WTC11 (cell line): Measurements from ENCODE around the gene CDH22. TPM values are rescaled to one million over a fixed set of nuclear protein-coding genes. Genes with fewer than 3 reads are reported as not detected.

Experiments
- ATAC-seq: fragments of 200-7000 bp; cut with Tn5 transposase; 2 replicates; pipeline ENCODE4 v1.10.0; 2021; ENCODE audit warnings: mild to moderate bottlenecking, moderate library complexity
- CTCF ChIA-PET: fragments of 300-600 bp; sonication (Branson Sonifier 250); formaldehyde crosslinking; loops from one replicate; lab custom pipeline; 2021; ENCODE audit warnings: antibody characterized with exemption; lab: Charles Lee
- POLR2A ChIA-PET: fragments of 350-600 bp; sonication (Branson Sonifier 250); formaldehyde crosslinking; loops from one replicate; lab custom pipeline; 2021; ENCODE audit warnings: antibody characterized with exemption; lab: Charles Lee
- DNase-seq: peaks from one replicate; pipeline ENCODE4 v3.0.0; 2021; ENCODE audit warnings: low spot score
- H3K27ac Mint-ChIP-seq: 2 replicates; pipeline ENCODE4 v1.8.0; 2021; ENCODE audit warnings: mixed read lengths
- H3K27me3 Mint-ChIP-seq: 2 replicates; pipeline ENCODE4 v1.8.0; 2021; ENCODE audit warnings: low read depth, mild to moderate bottlenecking, moderate library complexity, mixed read lengths
- H3K36me3 Mint-ChIP-seq: 2 replicates; pipeline ENCODE4 v1.8.0; 2021; ENCODE audit warnings: mixed read lengths
- H3K4me1 Mint-ChIP-seq: 2 replicates; pipeline ENCODE4 v1.8.0; 2022; ENCODE audit warnings: mixed read lengths
- H3K4me3 Mint-ChIP-seq: 2 replicates; pipeline ENCODE4 v1.8.0; 2021; ENCODE audit warnings: mild to moderate bottlenecking, moderate library complexity, mixed read lengths
- H3K9me3 Mint-ChIP-seq: 2 replicates; pipeline ENCODE4 v1.8.0; 2021; ENCODE audit warnings: mixed read lengths
- ELF4 ChIP-seq: sonication (generic); formaldehyde crosslinking; IDR thresholded peaks from 2 replicates; pipeline ENCODE4 v1.8.1; 2022; ENCODE audit warnings: low read depth, mild to moderate bottlenecking, moderate library complexity, missing genetic modification reagents
- IRF2 ChIP-seq: sonication (generic); formaldehyde crosslinking; IDR thresholded peaks from 2 replicates; pipeline ENCODE4 v1.8.0; 2022; ENCODE audit warnings: low read depth, missing genetic modification reagents, borderline replicate concordance
- JUN ChIP-seq: sonication (generic); formaldehyde crosslinking; IDR thresholded peaks from 2 replicates; pipeline ENCODE4 v1.8.0; 2023; ENCODE audit warnings: mild to moderate bottlenecking, missing genetic modification reagents
- NFYB ChIP-seq: sonication (generic); formaldehyde crosslinking; conservative IDR thresholded peaks from 2 replicates; pipeline ENCODE4 v1.8.0; 2022; ENCODE audit warnings: low read depth, missing genetic modification reagents
- NR1H2 ChIP-seq: sonication (generic); formaldehyde crosslinking; IDR thresholded peaks from 2 replicates; pipeline ENCODE4 v1.9.0; 2021; ENCODE audit warnings: mild to moderate bottlenecking, moderate library complexity, missing genetic modification reagents
- NR2C2 ChIP-seq: sonication (generic); formaldehyde crosslinking; IDR thresholded peaks from 2 replicates; pipeline ENCODE4 v1.8.0; 2022; ENCODE audit warnings: mild to moderate bottlenecking, missing genetic modification reagents
- RORB ChIP-seq: fragments of 250-450 bp; sonication (Bioruptor Pico); IDR thresholded peaks from 2 replicates; pipeline ENCODE4 v1.9.0; 2021; ENCODE audit warnings: mild to moderate bottlenecking
- SMAD4 ChIP-seq: sonication (generic); formaldehyde crosslinking; IDR thresholded peaks from 2 replicates; pipeline ENCODE4 v1.8.0; 2022; ENCODE audit warnings: mild to moderate bottlenecking, missing genetic modification reagents
- SP1 ChIP-seq: sonication (generic); formaldehyde crosslinking; conservative IDR thresholded peaks from 2 replicates; pipeline ENCODE4 v1.8.1; 2022; ENCODE audit warnings: missing genetic modification reagents
- TCF7 ChIP-seq: sonication (generic); formaldehyde crosslinking; IDR thresholded peaks from 2 replicates; pipeline ENCODE4 v1.8.0; 2022; ENCODE audit warnings: mild to moderate bottlenecking, low read depth, missing genetic modification reagents, moderate library complexity
- TEAD4 ChIP-seq: sonication (generic); formaldehyde crosslinking; IDR thresholded peaks from 2 replicates; pipeline ENCODE4 v1.8.0; 2022; ENCODE audit warnings: mild to moderate bottlenecking, missing genetic modification reagents
- ZNF121 ChIP-seq: sonication (generic); formaldehyde crosslinking; IDR thresholded peaks from 2 replicates; pipeline ENCODE4 v1.8.0; 2023; ENCODE audit warnings: missing genetic modification reagents
- total RNA-seq: library from RNA; stranded (reverse); gene quantifications from 3 replicates; pipeline ENCODE4 v1.2.3, GENCODE V29; 2021
- TF ChIP-seq, protein P1 (sequence below): fragments of 250-450 bp; sonication (Bioruptor Pico); IDR thresholded peaks from 2 replicates; pipeline ENCODE4 v1.9.0; 2021; ENCODE audit warnings: moderate library complexity, mild to moderate bottlenecking, inconsistent platforms, borderline replicate concordance
- TF ChIP-seq, protein P2 (sequence below): fragments of 250-450 bp; sonication (Bioruptor Pico); IDR thresholded peaks from 2 replicates; pipeline ENCODE4 v1.9.0; 2021; ENCODE audit warnings: mild to moderate bottlenecking
- TF ChIP-seq, protein P3 (sequence below): sonication (generic); formaldehyde crosslinking; IDR thresholded peaks from 2 replicates; pipeline ENCODE4 v1.8.0; 2022; ENCODE audit warnings: missing genetic modification reagents
- TF ChIP-seq, protein P4 (sequence below): fragments of 250-450 bp; sonication (Bioruptor Pico); conservative IDR thresholded peaks from 2 replicates; pipeline ENCODE4 v1.9.0; 2021; ENCODE audit warnings: mild to moderate bottlenecking
- TF ChIP-seq, protein P5 (sequence below): sonication (generic); formaldehyde crosslinking; IDR thresholded peaks from 2 replicates; pipeline ENCODE4 v1.8.0; 2022; ENCODE audit warnings: mild to moderate bottlenecking, missing genetic modification reagents

Gene CDH22
- total RNA-seq, 1 experiment from 2014 or later: 0.13 TPM

DNA sequence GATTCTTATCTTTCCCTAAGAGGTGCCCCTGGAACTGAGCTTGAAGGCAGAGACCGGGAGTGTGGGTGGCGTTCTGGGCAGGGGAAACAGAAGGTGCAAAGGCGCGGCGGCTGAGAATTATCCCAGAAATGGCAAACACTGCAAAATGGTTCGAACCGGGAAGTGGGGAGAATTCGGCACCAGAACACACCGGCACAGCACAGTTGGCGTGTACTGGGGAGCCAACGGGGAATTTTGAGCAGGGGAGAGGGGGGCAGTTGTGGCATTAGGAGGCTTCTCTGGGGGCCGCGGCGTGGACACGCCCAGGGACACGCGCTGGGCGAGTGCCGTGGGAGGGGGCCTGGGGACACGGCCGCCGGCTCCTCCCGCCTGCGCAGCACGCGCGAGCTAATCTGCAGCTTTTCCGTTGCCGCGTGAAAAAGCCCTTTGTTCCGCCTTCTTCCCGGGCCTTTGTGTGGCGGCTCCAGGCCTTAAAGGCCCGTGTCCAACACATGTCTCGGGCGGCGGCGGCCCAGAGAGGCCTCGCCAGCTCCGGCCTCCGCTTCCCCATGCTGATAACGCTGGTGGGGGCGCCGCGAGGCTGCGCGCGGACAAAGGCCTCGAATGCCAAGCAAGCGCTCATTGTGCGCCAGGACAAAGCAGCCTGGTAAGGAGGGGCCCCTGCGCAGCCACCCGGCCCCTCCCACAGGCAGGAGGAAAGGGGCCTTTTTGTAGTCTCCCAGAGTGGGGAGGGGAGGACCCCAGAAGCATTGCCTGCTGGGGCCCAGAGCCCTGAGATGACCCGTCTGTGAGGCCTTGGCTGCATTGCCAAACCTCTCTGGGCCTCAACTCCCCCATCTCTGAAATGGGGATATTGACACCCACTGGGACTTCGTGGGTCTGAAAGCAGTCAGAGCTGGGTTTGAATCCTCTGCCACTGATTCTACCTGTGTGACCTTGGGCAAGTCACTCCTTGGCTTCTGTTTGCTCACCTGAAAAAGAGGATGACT is 107.4 kb downstream of the CDH22 start:
- Mint-ChIP-seq H3K27me3 (peaks cover 8% of the 10 kb centered on the region; the same call in 1 of the 2 replicates), H3K4me3 (no peak overlapping the region), H3K4me1 (peaks cover 36% of the 10 kb centered on the region), H3K9me3 (no peaks in the 10 kb centered on the region), H3K36me3 (no peaks in the 10 kb centered on the region), H3K27ac (no peak overlapping the region)
- peak; percentile 66 for TF ChIP-seq ZNF121 (CRISPR knock-in tag)
- TF ChIP-seq NFYB (CRISPR knock-in tag): no peak
- ChIA-PET POLR2A (no interaction called here), CTCF (interaction anchor here (1.1 to 4.7 kb wide), 3 partner anchors 26 to 189 kb away, joined by 3 to 22 read pairs (median 3); no protein-coding TSS in a partner anchor)
- no peak for ATAC-seq
- no peak for DNase-seq

DNA sequence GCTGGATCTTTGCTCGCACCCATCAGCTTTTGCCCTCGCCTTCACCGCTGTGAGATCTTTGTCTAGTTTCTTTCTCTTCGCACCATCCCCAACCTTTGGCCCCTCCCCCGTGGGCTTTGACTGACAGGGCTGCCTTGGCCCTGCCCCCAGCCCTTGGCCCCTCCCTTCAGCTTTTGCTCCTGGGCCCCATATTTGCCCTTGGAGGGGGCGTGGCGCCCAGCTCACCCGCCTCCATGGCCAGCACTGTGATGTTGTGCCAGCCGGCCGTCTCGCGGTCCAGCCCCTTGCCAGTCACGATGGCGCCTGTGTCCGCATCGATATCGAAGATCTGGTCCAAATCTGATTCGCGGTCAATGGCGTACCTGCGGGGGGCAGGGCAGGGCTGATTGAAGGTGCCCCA is 109.1 kb downstream of the CDH22 start:
- no peak overlapping the region for H3K27ac Mint-ChIP-seq
- CTCF ChIA-PET: interaction anchor here (0.7 to 4.7 kb wide), 6 partner anchors 24 to 187 kb away, joined by 3 to 22 read pairs (median 5); no protein-coding TSS in a partner anchor
- POLR2A ChIA-PET: interaction anchor here (0.6 to 0.9 kb wide), 3 partner anchors 10 to 361 kb away, joined by 3 to 4 read pairs (median 4); no protein-coding TSS in a partner anchor
- TF ChIP-seq IRF2: no peak
- TF ChIP-seq SP1 (CRISPR knock-in tag): 0 out of 2 replicates have a peak, but pooled peaks have one; percentile 17
- no peak for TF ChIP-seq NR2C2 (CRISPR knock-in tag)
- TF ChIP-seq, all 79 proteins: peak for 1
- H3K36me3 Mint-ChIP-seq: no peaks in the 10 kb centered on the region
- no peaks in the 10 kb centered on the region for H3K9me3 Mint-ChIP-seq
- peak overlapping the region; percentile 60 for H3K4me3 Mint-ChIP-seq
- peak; percentile 91 for ATAC-seq
- peaks cover 31% of the 10 kb centered on the region for H3K4me1 Mint-ChIP-seq
- peak; percentile 86 for DNase-seq
- H3K27me3 Mint-ChIP-seq: peaks cover 8% of the 10 kb centered on the region; the same call in 1 of the 2 replicates

DNA sequence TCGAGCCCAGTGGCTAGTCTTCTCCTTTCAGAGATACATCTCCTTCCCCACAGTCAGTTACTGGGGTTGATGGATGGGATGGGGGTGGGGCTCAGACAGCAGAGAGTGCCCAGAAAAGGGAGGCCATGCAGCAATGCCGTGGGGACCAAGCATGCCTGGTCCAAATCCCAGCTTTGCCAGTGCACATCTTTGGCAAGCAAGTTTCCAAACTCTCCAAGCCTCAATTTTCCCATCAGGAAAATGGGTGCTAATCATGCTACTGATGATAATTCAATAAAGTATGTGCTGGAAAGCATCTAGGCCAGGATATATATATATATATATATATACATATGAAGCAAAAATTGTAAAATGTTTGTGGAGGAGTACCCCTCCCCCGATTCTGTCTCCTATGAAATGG is 111.3 kb downstream of the CDH22 start:
- H3K4me3 Mint-ChIP-seq: no peak overlapping the region
- H3K27me3 Mint-ChIP-seq: peaks cover 8% of the 10 kb centered on the region; the same call in 1 of the 2 replicates
- ChIA-PET POLR2A (interaction anchor here (0.7 kb wide), 1 partner anchor 128 kb away, joined by 5 read pairs; no protein-coding TSS in a partner anchor), CTCF (interaction anchor here (0.7 to 4.7 kb wide), 4 partner anchors 22 to 185 kb away, joined by 3 to 22 read pairs (median 4); no protein-coding TSS in a partner anchor)
- ATAC-seq (no peak), DNase-seq (no peak)
- no peak overlapping the region for H3K27ac Mint-ChIP-seq
- no peaks in the 10 kb centered on the region for H3K36me3 Mint-ChIP-seq
- H3K4me1 Mint-ChIP-seq: peaks cover 18% of the 10 kb centered on the region
- H3K9me3 Mint-ChIP-seq: no peaks in the 10 kb centered on the region
- TF ChIP-seq NR1H2: no peak
- TF ChIP-seq, protein P1, sequence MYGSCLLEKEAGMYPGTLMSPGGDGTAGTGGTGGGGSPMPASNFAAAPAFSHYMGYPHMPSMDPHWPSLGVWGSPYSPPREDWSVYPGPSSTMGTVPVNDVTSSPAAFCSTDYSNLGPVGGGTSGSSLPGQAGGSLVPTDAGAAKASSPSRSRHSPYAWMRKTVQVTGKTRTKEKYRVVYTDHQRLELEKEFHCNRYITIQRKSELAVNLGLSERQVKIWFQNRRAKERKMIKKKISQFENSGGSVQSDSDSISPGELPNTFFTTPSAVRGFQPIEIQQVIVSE: no peak
- TF ChIP-seq ELF4 (CRISPR knock-in tag): no peak
- no peak for TF ChIP-seq RORB (CRISPR knock-in tag)
- no peak for TF ChIP-seq SMAD4 (CRISPR knock-in tag)
- TF ChIP-seq, protein P2, sequence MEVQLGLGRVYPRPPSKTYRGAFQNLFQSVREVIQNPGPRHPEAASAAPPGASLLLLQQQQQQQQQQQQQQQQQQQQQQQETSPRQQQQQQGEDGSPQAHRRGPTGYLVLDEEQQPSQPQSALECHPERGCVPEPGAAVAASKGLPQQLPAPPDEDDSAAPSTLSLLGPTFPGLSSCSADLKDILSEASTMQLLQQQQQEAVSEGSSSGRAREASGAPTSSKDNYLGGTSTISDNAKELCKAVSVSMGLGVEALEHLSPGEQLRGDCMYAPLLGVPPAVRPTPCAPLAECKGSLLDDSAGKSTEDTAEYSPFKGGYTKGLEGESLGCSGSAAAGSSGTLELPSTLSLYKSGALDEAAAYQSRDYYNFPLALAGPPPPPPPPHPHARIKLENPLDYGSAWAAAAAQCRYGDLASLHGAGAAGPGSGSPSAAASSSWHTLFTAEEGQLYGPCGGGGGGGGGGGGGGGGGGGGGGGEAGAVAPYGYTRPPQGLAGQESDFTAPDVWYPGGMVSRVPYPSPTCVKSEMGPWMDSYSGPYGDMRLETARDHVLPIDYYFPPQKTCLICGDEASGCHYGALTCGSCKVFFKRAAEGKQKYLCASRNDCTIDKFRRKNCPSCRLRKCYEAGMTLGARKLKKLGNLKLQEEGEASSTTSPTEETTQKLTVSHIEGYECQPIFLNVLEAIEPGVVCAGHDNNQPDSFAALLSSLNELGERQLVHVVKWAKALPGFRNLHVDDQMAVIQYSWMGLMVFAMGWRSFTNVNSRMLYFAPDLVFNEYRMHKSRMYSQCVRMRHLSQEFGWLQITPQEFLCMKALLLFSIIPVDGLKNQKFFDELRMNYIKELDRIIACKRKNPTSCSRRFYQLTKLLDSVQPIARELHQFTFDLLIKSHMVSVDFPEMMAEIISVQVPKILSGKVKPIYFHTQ: no peak
- TF ChIP-seq, protein P3, sequence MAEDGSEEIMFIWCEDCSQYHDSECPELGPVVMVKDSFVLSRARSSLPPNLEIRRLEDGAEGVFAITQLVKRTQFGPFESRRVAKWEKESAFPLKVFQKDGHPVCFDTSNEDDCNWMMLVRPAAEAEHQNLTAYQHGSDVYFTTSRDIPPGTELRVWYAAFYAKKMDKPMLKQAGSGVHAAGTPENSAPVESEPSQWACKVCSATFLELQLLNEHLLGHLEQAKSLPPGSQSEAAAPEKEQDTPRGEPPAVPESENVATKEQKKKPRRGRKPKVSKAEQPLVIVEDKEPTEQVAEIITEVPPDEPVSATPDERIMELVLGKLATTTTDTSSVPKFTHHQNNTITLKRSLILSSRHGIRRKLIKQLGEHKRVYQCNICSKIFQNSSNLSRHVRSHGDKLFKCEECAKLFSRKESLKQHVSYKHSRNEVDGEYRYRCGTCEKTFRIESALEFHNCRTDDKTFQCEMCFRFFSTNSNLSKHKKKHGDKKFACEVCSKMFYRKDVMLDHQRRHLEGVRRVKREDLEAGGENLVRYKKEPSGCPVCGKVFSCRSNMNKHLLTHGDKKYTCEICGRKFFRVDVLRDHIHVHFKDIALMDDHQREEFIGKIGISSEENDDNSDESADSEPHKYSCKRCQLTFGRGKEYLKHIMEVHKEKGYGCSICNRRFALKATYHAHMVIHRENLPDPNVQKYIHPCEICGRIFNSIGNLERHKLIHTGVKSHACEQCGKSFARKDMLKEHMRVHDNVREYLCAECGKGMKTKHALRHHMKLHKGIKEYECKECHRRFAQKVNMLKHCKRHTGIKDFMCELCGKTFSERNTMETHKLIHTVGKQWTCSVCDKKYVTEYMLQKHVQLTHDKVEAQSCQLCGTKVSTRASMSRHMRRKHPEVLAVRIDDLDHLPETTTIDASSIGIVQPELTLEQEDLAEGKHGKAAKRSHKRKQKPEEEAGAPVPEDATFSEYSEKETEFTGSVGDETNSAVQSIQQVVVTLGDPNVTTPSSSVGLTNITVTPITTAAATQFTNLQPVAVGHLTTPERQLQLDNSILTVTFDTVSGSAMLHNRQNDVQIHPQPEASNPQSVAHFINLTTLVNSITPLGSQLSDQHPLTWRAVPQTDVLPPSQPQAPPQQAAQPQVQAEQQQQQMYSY (CRISPR knock-in tag): no peak
- TF ChIP-seq, protein P4, sequence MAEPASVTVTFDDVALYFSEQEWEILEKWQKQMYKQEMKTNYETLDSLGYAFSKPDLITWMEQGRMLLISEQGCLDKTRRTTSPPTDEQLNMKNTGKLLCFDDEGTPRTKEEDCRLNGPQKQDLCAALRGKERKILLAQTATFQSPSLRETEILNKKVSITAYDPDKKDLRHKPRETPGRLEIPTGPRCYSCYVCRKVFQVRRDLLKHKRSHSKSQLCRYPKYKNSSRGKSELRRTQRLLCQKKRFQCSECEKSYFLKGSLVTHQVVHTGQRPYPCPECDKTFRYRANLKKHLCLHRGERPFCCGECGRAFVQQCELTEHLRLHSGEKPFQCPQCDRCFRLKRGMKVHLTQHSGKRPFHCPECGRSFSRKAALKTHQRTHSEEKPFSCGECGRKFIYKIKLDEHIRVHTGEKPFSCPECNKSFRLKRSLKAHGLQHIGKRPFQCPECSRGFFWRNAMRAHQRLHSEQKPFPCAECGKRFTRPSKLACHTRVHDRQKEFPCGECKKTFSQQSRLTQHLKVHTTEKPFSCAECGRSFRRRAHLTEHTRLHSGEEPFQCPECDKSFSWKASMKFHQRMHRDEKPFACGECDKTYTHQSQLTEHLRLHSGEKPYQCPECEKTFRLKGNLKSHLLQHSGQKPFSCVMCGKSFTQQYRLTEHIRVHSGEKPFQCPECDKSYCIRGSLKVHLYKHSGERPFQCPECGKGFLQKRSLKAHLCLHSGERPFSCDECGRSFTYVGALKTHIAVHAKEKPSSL (CRISPR knock-in tag): no peak
- TF ChIP-seq TEAD4: no peak
- TF ChIP-seq JUN (CRISPR knock-in tag): no peak
- TF ChIP-seq, protein P5, sequence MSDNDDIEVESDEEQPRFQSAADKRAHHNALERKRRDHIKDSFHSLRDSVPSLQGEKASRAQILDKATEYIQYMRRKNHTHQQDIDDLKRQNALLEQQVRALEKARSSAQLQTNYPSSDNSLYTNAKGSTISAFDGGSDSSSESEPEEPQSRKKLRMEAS: no peak
- TF ChIP-seq TCF7 (CRISPR knock-in tag): no peak
